Smooth muscle cell (in vitro differentiated cells): ENCODE results near the gene SETD5. TPM values are rescaled to one million over a fixed set of nuclear protein-coding genes. Genes with fewer than 3 reads are reported as not detected.
"Not testable (repeated sequence)": the region's sequence is repeated elsewhere in the genome, so short reads cannot be mapped to it uniquely, and the experiment has no call there.

ENCODE experiments used
- DNase-seq: peaks from one replicate; lab custom pipeline; 2025; ENCODE audit not compliant: unreplicated experiment; lab: John Stamatoyannopoulos, UW
- H2AFZ ChIP-seq: fragments of 200-600 bp; sonication (generic); 2 replicates; pipeline ENCODE4 v1.6.0; 2016; ENCODE audit warnings: antibody characterized with exemption, low read depth, mild to moderate bottlenecking
- H3F3A ChIP-seq: fragments of 200-600 bp; sonication (generic); 2 replicates; pipeline ENCODE4 v1.6.0; 2017; ENCODE audit warnings: antibody characterized with exemption, low read depth
- H3K27ac ChIP-seq: fragments of 200-600 bp; sonication (generic); 2 replicates; pipeline ENCODE4 v1.5.1; 2016; ENCODE audit warnings: low read depth, mild to moderate bottlenecking
- H3K27me3 ChIP-seq: fragments of 200-600 bp; sonication (generic); 2 replicates; pipeline ENCODE4 v1.6.1; 2016; ENCODE audit warnings: low read depth, mild to moderate bottlenecking
- H3K36me3 ChIP-seq: fragments of 200-600 bp; sonication (generic); 2 replicates; pipeline ENCODE4 v1.5.1; 2016; ENCODE audit warnings: low read depth
- H3K4me1 ChIP-seq: fragments of 200-600 bp; sonication (generic); 2 replicates; pipeline ENCODE4 v1.5.1; 2016; ENCODE audit warnings: low read depth
- H3K4me2 ChIP-seq: fragments of 200-600 bp; sonication (generic); 2 replicates; pipeline ENCODE4 v1.6.0; 2016; ENCODE audit warnings: mild to moderate bottlenecking
- H3K4me3 ChIP-seq: fragments of 200-600 bp; sonication (generic); 2 replicates; pipeline ENCODE4 v1.5.1; 2016; ENCODE audit warnings: mild to moderate bottlenecking
- H3K79me2 ChIP-seq: fragments of 200-600 bp; sonication (generic); 2 replicates; pipeline ENCODE4 v1.6.0; 2016; ENCODE audit warnings: low read depth, mild to moderate bottlenecking
- H3K9ac ChIP-seq: fragments of 200-600 bp; sonication (generic); 2 replicates; pipeline ENCODE4 v1.6.0; 2016; ENCODE audit warnings: low read depth
- H3K9me3 ChIP-seq: fragments of 200-600 bp; sonication (generic); replicated peaks from 2 replicates; pipeline ENCODE4 v1.5.1; 2016; ENCODE audit warnings: low read depth
- H4K20me1 ChIP-seq: fragments of 200-600 bp; sonication (generic); 2 replicates; pipeline ENCODE4 v1.6.0; 2016; ENCODE audit warnings: low read depth
- WGBS: methylation state at CpG from one replicate; pipeline ENCODE4 v1.1.7; 2016; ENCODE audit warnings: low lambda C conversion rate; 5-methylcytosine and 5-hydroxymethylcytosine counted together
- polyA plus RNA-seq: library from polyadenylated mRNA; unstranded; fragments of >200 nt; fragmentation: Nextera tagmentation; extraction: Ambion mirVana; gene quantifications from 2 replicates; pipeline ENCODE4 v1.2.1, GENCODE V29; 2016
- total RNA-seq: library from RNA; depleted of rRNA; stranded (reverse); fragments of >200 nt; gene quantifications from 2 replicates; pipeline ENCODE4 v1.2.3, GENCODE V29; 2014
- TF ChIP-seq, protein P1 (sequence below): fragments of 200-600 bp; sonication (generic); IDR thresholded peaks from 2 replicates; pipeline ENCODE4 v1.5.1; 2017; ENCODE audit warnings: borderline replicate concordance, mild to moderate bottlenecking, antibody characterized with exemption; ENCODE audit not compliant: insufficient read depth, poor library complexity, severe bottlenecking

The SETD5 gene
- total and polyA plus RNA-seq, 2 experiments from 2014 or later, result 122 to 134 TPM

- no peak overlapping the region for H3K27ac ChIP-seq
- H3K9ac ChIP-seq, result no peak overlapping the region
- H4K20me1 ChIP-seq, result peaks cover 74% of the 10 kb centered on the region
- H3K4me3 ChIP-seq, result no peak overlapping the region
- no peak overlapping the region for H3K4me2 ChIP-seq
- no peak for DNase-seq
- over 99% methylated on average over 5 of the region's 5 CpGs for WGBS
- no peak overlapping the region for H2AFZ ChIP-seq
- peaks cover 12% of the 10 kb centered on the region for H3F3A ChIP-seq
- H3K4me1 ChIP-seq, result no peaks in the 10 kb centered on the region
- no peaks in the 10 kb centered on the region for H3K9me3 ChIP-seq
- peaks cover 50% of the 10 kb centered on the region for H3K36me3 ChIP-seq
- H3K27me3 ChIP-seq, result no peaks in the 10 kb centered on the region
- H3K79me2 ChIP-seq, result peaks cover 3% of the 10 kb centered on the region
- TF ChIP-seq, protein P1, sequence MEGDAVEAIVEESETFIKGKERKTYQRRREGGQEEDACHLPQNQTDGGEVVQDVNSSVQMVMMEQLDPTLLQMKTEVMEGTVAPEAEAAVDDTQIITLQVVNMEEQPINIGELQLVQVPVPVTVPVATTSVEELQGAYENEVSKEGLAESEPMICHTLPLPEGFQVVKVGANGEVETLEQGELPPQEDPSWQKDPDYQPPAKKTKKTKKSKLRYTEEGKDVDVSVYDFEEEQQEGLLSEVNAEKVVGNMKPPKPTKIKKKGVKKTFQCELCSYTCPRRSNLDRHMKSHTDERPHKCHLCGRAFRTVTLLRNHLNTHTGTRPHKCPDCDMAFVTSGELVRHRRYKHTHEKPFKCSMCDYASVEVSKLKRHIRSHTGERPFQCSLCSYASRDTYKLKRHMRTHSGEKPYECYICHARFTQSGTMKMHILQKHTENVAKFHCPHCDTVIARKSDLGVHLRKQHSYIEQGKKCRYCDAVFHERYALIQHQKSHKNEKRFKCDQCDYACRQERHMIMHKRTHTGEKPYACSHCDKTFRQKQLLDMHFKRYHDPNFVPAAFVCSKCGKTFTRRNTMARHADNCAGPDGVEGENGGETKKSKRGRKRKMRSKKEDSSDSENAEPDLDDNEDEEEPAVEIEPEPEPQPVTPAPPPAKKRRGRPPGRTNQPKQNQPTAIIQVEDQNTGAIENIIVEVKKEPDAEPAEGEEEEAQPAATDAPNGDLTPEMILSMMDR, result no peak
Observed at GRCh38 chr3:9476935-9477334, 79.5 kb downstream of the SETD5 start.

DNA sequence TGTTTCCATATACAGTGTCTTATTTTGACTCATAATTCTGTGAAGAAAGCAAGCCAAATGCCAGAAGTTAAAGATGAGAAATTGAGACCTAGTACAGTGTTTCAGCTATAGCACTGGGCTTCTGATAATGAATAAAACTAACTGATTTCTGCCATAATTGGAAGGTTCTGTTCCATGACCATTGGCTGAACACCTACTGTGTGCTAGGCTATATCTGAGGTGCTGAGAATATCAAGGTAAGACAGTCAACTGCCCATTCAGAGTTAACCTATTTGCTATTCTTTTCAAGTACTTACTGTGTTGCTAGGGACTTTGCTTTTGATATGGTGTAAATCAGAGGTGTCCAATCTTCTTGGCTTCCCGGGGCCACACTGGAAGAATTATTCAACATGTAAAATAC, 82.8 kb downstream of the SETD5 start:
- Histone ChIP-seq H3K4me3 (no peak overlapping the region), H3K79me2 (no peaks in the 10 kb centered on the region), H3K27me3 (no peaks in the 10 kb centered on the region), H4K20me1 (peaks cover 49% of the 10 kb centered on the region), H3K36me3 (peaks cover 28% of the 10 kb centered on the region), H3K9ac (no peak overlapping the region), H3K4me1 (no peaks in the 10 kb centered on the region), H3F3A (peaks cover 12% of the 10 kb centered on the region), H3K4me2 (no peak overlapping the region), H3K27ac (no peak overlapping the region), H2AFZ (no peak overlapping the region), H3K9me3 (no peaks in the 10 kb centered on the region)
- 100% methylated on average over 1 of the region's 1 CpG for WGBS
- TF ChIP-seq, protein P1, result no peak
- DNase-seq, result no peak

GRCh38 chr3:9485248-9485647, 87.8 kb downstream of the SETD5 start:
- Histone ChIP-seq H3K27me3 (no peaks in the 10 kb centered on the region), H3F3A (peaks cover 3% of the 10 kb centered on the region), H4K20me1 (peaks cover 2% of the 10 kb centered on the region), H3K27ac (no peak overlapping the region), H3K4me3 (no peak overlapping the region), H3K9ac (no peak overlapping the region), H3K4me1 (no peaks in the 10 kb centered on the region), H3K9me3 (no peaks in the 10 kb centered on the region), H2AFZ (no peak overlapping the region), H3K4me2 (no peak overlapping the region), H3K36me3 (peaks cover 1% of the 10 kb centered on the region), H3K79me2 (no peaks in the 10 kb centered on the region)
- WGBS, result 97% methylated on average over 1 of the region's 1 CpG
- no peak for DNase-seq
- TF ChIP-seq, protein P1, result no peak

DNA sequence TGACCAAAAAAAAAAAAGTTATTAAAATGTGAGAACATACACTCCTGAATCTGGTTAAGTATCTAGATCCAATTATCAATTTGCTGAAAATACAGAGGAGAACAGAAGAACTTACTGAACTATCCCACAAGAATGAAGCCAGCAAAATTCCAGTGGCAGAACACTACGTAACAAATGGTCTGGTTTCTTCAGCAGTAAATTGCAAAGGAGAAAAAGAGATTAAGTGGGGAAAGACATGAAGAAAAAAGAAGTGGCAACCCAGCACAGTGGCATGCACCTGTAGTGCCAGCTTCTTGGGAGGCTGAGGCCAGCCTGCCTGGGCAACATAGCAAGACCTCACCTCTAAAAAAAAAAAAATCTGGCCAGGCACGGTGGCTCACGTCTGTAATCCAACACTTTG, 94.1 kb downstream of the SETD5 start:
- Histone ChIP-seq H3K36me3 (no peaks in the 10 kb centered on the region), H3K9me3 (no peaks in the 10 kb centered on the region)
- 55% methylated on average over 3 of the region's 3 CpGs for WGBS

DNA sequence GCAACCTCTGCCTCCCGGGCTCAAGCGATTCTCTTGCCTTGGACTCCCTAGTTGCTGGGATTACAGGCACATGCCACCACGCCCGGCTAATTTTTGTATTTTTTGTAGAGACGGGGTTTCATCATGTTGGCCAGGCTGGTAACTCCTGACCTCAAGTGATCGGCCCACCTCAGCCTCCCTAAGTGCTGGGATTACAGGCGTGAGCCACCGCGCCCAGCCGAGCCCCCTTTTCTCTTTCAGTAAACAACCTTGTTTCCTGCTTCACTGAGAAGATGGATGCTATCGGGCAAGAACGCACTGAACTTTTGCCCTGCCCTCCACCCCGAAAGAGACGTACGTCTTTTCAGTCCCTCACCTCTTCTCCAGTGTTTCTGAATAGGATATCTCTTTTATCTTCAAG, 96.6 kb downstream of the SETD5 start:
- H3K27me3 ChIP-seq, H3K27ac ChIP-seq, H3K9me3 ChIP-seq, H3K79me2 ChIP-seq, H2AFZ ChIP-seq, H3K4me3 ChIP-seq, H3F3A ChIP-seq, H3K9ac ChIP-seq, H3K4me2 ChIP-seq, H3K36me3 ChIP-seq, DNase-seq, H3K4me1 ChIP-seq, H4K20me1 ChIP-seq: not testable (repeated sequence)
- 95% methylated on average over 15 of the region's 15 CpGs for WGBS

More for the DNA sequence above, 94.1 kb downstream of the SETD5 start:
- Histone ChIP-seq H3K4me1 (no peaks in the 10 kb centered on the region), H3K9ac (no peak overlapping the region), H2AFZ (no peak overlapping the region), H3K27ac (no peak overlapping the region), H3K4me3 (no peak overlapping the region), H3K27me3 (no peaks in the 10 kb centered on the region), H3K79me2 (no peaks in the 10 kb centered on the region), H3K4me2 (no peak overlapping the region), H4K20me1 (no peaks in the 10 kb centered on the region), H3F3A (no peaks in the 10 kb centered on the region)
- TF ChIP-seq, protein P1, result no peak
- DNase-seq, result no peak
